Measurements from ENCODE around the gene KCNK1.

Gene KCNK1

DNA sequence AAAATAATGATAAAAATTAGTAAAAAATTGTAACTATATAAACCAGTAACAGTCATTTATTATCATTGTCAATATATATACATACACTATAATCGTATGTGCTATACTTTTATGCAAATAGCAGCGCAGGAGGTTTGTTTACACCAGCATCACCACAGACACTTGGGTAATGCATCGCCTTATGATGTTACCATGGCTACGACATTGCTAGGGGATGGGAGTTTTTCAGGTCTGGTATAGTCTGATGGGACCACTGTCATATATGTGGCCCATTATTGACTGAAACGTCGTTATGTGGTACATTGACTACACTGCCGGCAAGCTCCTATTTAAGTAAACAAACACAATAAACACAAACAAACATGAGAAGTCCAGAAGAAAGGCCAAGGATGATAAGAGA lies 45.6 kb downstream of the KCNK1 start:
- TF ChIP-seq, protein P1, sequence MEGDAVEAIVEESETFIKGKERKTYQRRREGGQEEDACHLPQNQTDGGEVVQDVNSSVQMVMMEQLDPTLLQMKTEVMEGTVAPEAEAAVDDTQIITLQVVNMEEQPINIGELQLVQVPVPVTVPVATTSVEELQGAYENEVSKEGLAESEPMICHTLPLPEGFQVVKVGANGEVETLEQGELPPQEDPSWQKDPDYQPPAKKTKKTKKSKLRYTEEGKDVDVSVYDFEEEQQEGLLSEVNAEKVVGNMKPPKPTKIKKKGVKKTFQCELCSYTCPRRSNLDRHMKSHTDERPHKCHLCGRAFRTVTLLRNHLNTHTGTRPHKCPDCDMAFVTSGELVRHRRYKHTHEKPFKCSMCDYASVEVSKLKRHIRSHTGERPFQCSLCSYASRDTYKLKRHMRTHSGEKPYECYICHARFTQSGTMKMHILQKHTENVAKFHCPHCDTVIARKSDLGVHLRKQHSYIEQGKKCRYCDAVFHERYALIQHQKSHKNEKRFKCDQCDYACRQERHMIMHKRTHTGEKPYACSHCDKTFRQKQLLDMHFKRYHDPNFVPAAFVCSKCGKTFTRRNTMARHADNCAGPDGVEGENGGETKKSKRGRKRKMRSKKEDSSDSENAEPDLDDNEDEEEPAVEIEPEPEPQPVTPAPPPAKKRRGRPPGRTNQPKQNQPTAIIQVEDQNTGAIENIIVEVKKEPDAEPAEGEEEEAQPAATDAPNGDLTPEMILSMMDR (IDR thresholded peaks at IDR 0.05) = no peak
- TF ChIP-seq ZFX (IDR thresholded peaks at IDR 0.05; ENCODE audit: borderline replicate concordance) = no peak
- no peak overlapping the region for H3K27ac ChIP-seq

DNA sequence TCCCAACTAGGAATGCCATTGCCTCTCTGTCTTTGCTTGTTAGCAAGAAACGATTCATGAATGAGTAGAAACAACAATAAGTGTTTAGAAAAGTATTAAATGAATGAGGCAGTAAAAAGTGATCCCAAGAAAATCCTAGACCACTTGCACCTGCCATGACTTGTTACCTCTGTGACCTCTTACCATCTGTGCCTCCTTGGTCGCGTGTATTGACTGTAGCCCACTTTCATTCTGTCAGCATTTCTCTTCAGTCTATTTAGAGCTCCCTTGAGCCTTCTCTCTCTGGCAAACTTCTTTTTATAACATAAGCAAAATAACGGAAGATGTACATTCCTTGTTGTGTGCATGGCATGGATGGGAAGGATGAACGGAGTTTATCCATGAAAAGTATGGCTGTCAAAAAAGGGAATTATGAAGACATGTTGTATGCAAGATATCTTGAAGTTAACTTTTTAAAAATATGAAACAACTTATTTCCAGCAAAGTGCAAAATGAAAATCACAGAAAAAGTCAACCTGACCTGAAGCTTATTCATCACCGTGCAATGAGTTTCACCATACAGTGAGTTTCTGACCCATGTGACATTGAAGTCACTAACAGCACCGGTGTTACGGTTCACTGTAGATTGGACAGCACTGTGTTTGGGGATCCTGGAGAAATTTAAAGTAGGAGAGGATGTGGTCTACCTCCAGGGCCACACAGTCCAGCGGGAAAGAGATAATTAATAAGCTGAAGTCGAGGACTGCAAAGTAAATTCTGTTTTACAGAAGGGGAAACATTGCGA lies 47.7 kb downstream of the KCNK1 start:
- TF ChIP-seq, protein P1 (IDR thresholded peaks at IDR 0.05) = no peak
- no peak for TF ChIP-seq ZFX (IDR thresholded peaks at IDR 0.05; ENCODE audit: borderline replicate concordance)
- H3K27ac ChIP-seq = no peak overlapping the region

DNA sequence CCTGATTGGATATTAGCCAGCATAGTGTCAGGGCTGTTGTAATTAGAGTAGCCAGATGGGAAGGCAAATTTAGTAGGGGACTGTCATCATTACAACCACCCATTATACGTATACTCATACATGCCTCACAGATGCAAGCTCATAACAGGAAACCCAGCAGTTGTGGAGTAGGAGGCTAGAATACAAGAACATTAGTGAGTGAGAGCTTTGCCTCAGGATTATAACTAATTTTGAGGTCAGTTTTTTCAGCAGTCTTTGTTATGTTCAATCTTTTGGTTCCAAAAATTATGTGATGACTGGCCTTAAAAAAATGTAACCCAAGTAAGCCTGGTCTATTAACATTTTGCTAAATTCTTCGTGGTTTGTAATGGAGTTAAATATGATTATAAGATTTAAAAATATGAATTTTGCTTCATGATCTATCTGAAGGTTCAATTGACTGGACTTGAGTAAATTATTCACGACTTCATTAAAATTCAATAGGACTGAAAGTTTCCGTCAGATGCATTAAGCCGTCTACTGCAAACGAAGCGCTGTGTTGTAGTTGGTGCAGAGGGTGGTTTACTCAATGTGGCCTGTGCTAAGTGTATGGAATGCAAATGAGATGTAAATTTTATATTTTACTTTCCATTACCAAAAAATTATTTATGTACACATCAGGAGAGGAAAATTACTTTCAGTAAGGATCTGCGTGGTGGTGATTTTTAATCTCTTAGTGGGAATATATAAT lies 48.8 kb downstream of the KCNK1 start:
- no peak for TF ChIP-seq ZFX (IDR thresholded peaks at IDR 0.05; ENCODE audit: borderline replicate concordance)
- TF ChIP-seq, protein P1 (IDR thresholded peaks at IDR 0.05) = no peak
- no peak overlapping the region for H3K27ac ChIP-seq

DNA sequence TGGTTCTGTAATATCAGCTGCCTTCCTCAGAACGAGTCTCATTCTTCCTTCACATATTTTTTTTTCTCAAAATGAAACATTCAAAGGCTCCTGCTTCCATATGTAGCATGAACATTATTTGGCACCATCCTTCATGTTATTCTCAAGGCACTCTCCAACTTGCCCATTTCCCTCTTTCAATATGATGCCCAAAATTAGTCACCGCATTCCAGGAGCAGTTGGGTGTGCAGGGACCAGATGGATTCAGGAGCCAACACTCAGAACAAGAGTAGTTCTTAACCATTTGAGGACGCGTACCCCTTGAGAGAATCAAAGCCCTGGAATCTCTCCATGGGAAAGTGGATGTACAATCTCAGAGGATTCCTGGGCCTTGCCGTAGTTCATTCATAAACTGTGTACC lies 50.3 kb downstream of the KCNK1 start:
- no peak overlapping the region for H3K27ac ChIP-seq
- no peak for TF ChIP-seq ZFX (IDR thresholded peaks at IDR 0.05; ENCODE audit: borderline replicate concordance)
- TF ChIP-seq, protein P1 (IDR thresholded peaks at IDR 0.05) = no peak

DNA sequence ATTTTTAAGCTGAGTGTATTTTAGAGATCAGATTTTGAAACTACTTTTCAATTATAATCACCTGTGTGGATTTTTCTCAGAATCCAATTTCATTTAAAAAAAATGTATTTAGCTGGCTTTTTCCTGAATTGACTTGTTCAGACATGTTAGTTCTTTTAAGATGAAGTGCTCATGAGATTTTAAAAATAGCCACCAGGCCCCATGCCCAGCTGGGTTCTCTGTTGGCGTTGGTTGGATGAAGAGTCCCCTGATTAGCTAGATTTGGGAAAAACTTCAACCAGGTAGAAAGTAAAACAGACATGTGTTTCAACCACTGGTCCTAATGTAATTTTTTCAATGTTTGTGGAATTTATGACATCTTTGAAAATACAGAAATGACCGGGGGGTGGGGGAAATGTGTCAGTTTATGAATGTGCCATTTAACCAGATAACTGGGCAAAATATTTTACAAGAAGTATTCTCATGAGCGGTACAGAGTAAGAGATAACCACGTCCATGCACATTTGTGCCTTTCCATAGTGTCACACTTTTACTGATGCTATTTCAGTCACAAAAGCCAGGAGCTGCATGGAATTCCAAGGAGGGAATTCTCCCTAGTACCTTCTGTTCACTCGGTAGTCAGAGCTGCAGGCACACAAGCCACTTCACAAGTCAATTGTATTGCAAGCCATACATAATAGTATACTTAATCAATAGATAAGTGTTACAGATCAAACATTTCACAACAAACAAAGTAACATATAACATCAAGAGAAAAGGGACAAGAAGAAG lies 51.1 kb downstream of the KCNK1 start:
- H3K27ac ChIP-seq = no peak overlapping the region
- TF ChIP-seq, protein P1 (IDR thresholded peaks at IDR 0.05) = no peak
- TF ChIP-seq ZFX (IDR thresholded peaks at IDR 0.05; ENCODE audit: borderline replicate concordance) = no peak

DNA sequence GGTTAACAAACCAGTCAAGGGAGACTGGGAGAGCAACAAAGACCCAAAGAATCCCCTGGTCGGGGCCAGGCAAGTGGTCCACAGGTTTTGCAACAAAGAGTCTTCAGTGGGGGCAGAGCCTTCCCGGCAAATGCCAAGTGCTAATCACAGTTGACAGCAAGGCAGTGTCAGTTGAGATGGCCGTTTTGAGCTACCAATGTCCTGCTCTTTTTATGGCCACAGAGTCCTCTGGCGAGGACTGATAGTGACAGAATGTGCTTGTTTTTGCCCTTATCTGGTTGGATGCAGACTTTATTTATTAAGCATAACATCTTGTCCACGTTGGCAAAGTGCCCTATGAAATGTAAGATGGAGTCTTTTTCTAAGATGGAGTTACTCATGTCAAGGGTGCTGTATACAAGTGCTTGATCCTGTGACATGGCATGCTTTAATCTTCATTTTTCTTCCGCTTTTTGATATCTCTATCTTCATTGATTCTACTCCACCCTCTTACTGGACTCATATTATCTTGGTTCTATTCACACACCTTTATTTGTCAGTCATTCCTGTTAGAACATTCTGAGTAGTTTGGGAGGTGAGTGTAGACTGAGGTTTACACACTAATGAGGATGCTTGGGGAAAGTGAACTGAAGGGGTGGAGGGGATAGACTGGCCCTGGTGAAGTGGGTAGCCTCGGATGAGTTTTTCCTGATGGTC lies 51.8 kb downstream of the KCNK1 start:
- H3K27ac ChIP-seq = no peak overlapping the region
- TF ChIP-seq ZFX (IDR thresholded peaks at IDR 0.05; ENCODE audit: borderline replicate concordance) = no peak
- TF ChIP-seq, protein P1 (IDR thresholded peaks at IDR 0.05) = no peak
